Activated CD8-positive, alpha-beta memory T cell treated with anti-CD3 and anti-CD28 coated beads, Interleukin-2, amount 50 U/mL, for 4 hours (primary cell): ENCODE results near the gene SPRR2F.
"Not testable (repeated sequence)": the region's sequence is repeated elsewhere in the genome, so short reads cannot be mapped to it uniquely, and the experiment has no call there.

Experiments
- DNase-seq: peaks from one replicate; pipeline ENCODE4 v3.0.0-alpha.2; 2020

The SPRR2F gene, protein sequence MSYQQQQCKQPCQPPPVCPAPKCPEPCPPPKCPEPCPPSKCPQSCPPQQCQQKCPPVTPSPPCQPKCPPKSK

GRCh38 chr1:153113416-153113815 is at the start of gene SPRR2F:
Gene SPRR2F, minus strand, starts transcription at chr1:153113516. Its CDS starts 783 bp downstream, at chr1:153112733.
- no peak for DNase-seq

DNA sequence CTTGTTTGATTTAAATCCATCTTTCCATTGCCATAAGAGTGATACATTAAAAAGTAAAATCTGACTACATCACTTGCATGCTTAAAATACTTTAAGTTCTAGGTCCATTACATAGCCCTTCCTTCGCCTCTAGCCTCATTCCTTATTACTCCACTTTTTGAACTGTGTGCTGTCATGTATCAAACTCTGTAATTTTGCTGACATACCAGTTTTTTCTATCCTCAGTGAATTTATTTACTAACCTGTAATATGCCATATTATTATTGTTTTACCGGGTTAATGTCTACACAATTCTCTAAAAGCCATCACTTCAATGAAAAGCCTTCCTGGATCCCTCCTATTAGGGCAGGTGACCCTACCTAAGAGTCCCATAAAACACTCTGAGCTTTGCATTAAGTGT is 42.2 kb upstream of the SPRR2F start:
- no peak for DNase-seq

- DNase-seq = no peak
These were observed 39.2 kb upstream of the SPRR2F start for GRCh38 chr1:153152481-153152880.

DNA sequence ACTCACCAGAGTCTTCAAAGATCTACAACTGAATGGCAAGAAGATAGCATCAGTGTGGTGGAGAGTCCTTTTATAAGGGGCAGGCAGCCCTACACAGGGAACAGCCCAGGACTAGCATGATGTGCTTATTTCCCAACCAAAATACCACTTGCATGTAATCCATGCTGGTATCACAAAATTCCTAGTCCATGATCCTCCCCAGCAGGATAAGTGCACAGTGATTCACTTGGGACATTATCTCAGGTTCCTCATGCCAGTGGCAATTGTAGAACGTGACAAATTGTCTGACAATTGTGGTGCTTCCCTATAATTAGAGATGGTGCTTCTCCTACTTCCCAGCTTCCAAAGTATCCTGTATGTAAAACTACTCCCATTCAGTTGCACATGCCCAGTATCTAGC is 37.5 kb upstream of the SPRR2F start, which contains the start of gene SPRR2G:
TSS of gene SPRR2G (minus strand) at position 45 of the 400 bp plus-strand sequence. CDS start 780 bp downstream, outside the sequence.
- no peak for DNase-seq

DNA sequence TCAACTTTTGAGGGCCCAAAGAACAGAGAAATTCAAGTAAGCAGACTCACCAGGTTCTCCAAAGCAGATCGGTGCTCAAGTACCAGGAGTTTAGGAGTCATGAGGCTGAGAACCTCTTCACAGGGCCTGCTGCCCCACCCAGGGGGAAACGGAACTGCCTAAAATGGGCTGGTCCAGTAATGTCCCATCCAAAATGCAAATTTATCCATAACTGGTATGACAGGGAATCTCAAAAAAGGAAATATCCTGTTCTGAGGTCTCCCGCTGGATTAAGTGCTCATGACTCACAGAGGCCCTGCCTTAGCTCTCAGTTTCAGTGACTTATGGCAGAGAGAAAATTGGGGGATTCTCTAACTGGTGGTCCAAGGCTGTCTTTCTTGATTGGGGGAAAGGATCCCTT is 28.1 kb upstream of the SPRR2F start:
- no peak for DNase-seq

- DNase-seq = no peak
These were observed 27.2 kb upstream of the SPRR2F start for GRCh38 chr1:153140484-153140883.

DNA sequence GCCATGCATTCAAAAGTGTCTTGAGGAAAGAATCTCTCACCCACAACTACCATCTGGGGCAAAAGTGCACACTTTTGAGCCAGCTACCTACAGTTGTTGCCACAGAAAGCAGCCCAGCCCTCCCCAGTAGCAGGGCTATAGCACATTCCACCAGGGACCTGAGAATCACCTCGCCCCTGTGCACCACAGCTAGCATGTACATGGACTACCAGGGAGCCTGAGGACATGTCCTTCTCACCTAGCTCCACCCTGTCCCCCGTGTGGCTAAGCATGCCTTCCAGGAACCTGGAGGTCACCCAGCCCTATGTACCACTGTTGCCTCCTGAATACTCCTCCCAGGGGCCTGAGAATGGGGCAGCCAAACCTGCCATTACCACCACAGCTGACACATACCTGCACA is 20.4 kb upstream of the SPRR2F start:
- no peak for DNase-seq

DNA sequence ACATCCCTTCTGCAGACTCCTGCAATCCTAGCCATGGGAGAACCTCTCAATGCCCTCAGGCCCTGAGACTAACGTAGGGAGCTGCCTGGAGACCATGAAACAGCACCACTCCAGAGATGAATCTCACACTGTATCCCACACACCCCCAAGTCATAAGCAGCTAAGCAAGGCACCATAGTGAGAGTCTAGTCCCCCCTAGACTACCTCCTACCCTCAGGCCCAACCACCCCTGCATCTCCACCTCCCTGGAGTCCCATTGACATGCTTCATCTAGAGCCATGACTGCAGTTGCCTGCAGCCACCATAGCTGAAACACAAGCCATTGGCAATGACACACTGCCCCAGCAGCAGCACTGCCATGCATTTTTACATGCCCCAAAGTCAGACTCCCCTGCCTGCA is 20.0 kb upstream of the SPRR2F start:
- DNase-seq = no peak

DNA sequence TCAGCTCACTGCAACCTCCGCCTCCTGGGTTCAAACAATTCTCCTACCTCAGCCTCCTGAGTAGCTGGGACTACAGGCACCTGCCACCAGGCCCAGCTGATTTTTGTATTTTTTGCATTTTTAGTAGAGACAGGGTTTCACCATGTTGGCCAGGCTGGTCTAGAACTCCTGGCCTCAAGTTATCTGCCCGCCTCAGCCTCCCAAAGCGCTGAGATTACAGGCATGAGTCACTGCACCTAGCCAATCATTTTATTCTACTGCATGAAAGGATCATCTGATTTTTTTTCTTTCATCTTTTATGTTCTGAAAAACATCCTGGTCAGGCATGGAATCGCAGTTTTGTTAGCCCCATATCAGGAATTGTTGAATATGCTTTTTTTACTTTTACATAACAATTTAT is 15.4 kb upstream of the SPRR2F start:
- DNase-seq = not testable (repeated sequence)

DNA sequence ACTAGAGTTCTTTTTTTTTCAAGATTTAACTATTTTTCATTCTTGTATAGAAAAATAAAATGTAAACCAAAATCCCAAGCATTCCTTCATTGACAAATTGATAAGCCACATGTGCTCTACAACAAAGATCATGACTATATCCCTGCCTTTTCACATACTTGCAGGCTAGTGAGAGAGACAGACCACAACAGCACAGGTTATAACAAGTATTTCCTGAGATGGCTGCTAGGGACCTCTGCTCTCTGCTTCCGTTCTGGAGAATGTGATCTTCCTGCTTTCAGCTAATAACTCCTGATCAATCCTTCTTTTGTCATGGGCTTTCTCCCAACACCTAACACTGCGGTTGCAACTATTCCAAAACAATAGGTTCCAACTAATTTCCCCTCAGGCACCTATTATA is 14.0 kb upstream of the SPRR2F start:
- DNase-seq = no peak

- no peak for DNase-seq
These were observed 12.2 kb upstream of the SPRR2F start for GRCh38 chr1:153125536-153125935.

DNA sequence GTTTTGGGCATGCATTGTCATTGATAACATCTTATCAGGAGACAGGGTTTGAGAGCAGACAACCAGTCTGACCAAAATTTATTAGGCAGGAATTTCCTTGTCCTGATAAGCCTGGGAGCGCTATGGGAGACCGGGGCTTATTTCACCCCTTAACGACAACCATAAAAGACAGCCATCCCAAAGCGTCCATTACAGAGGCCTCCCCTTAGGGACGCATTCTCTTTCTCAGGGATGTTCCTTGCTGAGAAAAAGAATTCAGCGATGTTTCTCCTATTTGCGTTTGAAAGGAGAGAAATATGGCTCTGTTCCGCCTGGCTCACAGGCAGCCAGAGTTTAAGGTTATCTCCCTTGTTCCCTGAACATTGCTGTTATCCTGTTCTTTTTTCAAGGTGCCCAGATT is 10.5 kb upstream of the SPRR2F start:
- DNase-seq = not testable (repeated sequence)

DNA sequence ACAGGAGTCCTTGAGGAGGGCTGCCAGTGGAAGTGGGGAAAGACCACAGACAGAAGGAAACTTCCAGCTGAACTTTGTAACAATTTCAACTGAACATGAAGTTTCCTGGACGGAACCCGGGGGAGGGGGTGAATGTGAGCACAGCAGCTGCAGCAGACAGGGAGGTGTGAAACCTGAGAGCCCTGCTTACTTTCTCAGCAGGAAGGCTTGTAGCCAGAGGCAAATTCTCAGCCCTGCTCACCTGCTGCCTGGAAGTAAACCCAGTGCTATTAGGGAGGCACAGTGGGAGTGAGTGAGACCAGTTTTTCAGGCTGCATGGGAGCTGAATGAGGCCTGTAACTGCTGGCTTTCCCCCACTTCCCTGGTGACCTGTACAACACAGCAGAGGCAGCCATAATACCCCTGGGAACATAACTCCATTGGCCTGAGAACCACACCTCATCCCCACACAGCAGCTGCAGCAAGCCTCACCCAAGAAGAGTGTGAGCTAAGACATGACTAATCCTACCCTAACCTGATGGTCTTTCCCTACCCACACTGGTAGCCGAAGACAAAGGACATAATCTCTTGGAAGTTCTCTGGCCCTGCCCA is 9.6 kb upstream of the SPRR2F start:
- no peak for DNase-seq

GRCh38 chr1:153120945-153121344 is 7.6 kb upstream of the SPRR2F start:
- no peak for DNase-seq

DNA sequence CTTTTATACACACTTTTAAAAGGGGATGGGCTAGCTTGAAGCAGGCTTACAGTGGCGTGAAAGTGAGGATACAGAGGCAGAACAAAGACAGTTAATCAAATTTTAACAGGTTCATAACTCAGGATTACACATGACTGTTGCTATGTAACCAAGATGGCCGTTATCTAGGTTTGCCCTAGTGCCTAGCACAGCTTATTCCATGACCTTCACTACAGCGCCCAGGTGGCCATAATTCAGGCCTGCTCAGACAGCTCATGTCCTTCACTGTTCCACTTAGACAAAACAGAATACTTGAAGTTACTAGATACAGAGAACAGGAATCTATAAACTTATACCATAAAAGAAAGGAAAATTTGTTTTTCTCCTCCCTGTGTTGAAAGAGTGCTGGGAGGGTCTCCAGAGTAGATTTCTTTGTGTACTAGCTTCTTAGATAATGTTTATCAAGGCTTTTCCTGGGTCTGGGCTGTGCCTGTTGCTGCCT is 6.2 kb upstream of the SPRR2F start:
- no peak for DNase-seq

- DNase-seq = not testable (repeated sequence)
These were observed 1.9 kb upstream of the SPRR2F start for GRCh38 chr1:153115264-153115663.

- DNase-seq = not testable (repeated sequence)
These were observed 862 bp downstream of the SPRR2F start for GRCh38 chr1:153112454-153112853.

DNA sequence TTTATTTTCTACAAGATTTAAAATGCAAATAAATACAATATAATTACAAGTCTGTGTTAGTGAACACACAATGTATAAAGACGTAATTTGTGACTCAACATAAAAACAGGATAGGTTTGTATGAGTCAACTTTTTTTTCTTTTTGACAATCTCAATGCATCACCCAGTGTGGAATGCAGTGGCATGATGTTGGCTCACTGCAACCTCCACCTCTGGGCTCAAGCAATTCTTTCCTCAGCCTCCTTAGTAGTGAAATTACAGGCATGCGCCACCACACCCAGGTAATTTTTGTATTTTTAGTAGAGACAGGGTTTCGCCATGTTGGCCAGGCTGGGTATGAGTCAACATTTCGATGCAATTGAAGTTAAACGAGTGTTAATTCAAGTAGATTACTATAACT is 13.1 kb downstream of the SPRR2F start:
- DNase-seq = no peak

DNA sequence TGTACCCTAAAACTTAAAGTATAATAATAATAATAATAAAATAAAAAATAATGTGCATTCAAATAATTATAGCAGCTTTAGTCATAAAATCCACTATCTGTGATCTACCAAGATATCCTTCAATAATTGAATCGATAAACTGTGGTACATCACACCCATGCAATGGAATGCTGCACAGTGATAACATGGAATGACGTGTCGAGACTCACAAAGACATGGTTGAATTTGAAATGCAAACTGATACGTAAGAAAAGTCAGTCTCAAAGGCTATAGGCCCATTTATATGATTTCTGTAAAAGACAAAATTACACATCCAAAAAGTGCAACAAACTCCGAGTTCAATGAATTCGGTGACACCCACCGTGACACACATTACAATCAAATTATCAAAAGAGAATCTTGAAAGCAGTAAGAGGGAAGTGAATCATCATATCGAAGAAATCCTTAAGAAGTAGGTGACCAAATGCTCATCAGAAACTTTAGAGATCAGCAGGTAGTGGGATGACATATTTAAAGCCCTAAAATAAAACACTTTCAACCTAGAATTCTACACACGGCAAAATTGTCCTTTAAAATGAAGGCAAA is 13.8 kb downstream of the SPRR2F start:
- DNase-seq = no peak

GRCh38 chr1:153095764-153096163 is 17.6 kb downstream of the SPRR2F start:
- DNase-seq = no peak

DNA sequence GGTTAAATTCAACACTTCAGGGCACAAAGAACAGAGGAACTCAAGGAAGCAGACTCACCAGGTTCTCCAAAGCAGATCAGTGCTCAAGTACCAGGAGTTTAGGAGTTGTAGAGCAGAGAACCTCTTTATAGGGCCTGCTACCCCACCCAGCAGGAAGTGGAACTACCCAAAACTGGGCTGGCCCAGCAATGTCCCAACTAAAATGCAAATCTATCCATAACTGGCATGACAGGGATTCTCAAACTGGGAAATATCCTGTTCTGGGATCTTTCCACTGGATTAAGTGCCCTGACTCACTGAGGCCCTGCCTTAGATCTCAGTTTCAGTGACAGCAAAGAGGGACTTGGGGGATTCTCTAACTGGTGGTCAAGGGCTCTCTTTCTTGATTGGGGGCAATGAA is 18.9 kb downstream of the SPRR2F start, which contains the start of gene SPRR2E:
TSS of gene SPRR2E (minus strand) at position 101 of the 400 bp plus-strand sequence. CDS start 775 bp downstream, outside the sequence.
- DNase-seq = no peak

GRCh38 chr1:153087652-153088051 is 25.7 kb downstream of the SPRR2F start:
- no peak for DNase-seq

GRCh38 chr1:153081736-153082135 is 31.6 kb downstream of the SPRR2F start:
- DNase-seq = no peak
